ENCODE results near the gene DVL1. TPM values are rescaled to one million over a fixed set of nuclear protein-coding genes. Genes with fewer than 3 reads are reported as not detected.
A peak's percentile ranks its signal among the peaks of the same experiment; 100 is the strongest.

DVL1 gene
- total and polyA plus RNA-seq, 2 of the 13 experiments (the other 11 are each of a cell fraction or from before 2014, with no cell fraction given): 30.8 to 60.4 TPM

- intact Hi-C loops (cut with micrococcal nuclease; ENCODE audit: unreplicated experiment) (no loop called here), in situ Hi-C loops (cut with HindIII; ENCODE audit: extremely low pct_ligation_motif_present, low pct_unique_long_range_greater_than_20kb) (no loop called here)
- Histone ChIP-seq H3K9ac (ENCODE audit: insufficient read depth, low read depth, low read length) (no peak overlapping the region), H3K9me3 (ENCODE audit: low read length) (no peaks in the 10 kb centered on the region), H3K27ac (ENCODE audit: extremely low read length, insufficient read depth, low read length) (no peak overlapping the region), H3K36me3 (replicated peaks in 1 of 2; ENCODE audit: control insufficient read depth in 1 of 2, insufficient read depth in 2 of 2, low read length in 2 of 2) (peaks cover 13 to 42% of the 10 kb centered on the region in 2 experiments; a peak in 4 of 5 replicates), H4K20me1 (ENCODE audit: insufficient read depth, low read length) (peaks cover 10% of the 10 kb centered on the region; the same call in 1 of the 2 replicates), H3K27me3 (ENCODE audit: control insufficient read depth in 1 of 2, insufficient read depth in 2 of 2, low read length in 2 of 2) (no peaks in the 10 kb centered on the region), H3K79me2 (ENCODE audit: insufficient read depth, low read length) (peaks cover 35% of the 10 kb centered on the region), H2AFZ (ENCODE audit: low read length) (no peak overlapping the region), H3K4me3 (replicated peaks in 1 of 3; ENCODE audit: insufficient read depth in 1 of 3, low read depth in 2 of 3, low read length in 3 of 3) (no peak overlapping the region), H3K4me1 (ENCODE audit: insufficient read depth, low read length) (peaks cover 17% of the 10 kb centered on the region), H3K4me2 (ENCODE audit: low read depth, low read length) (no peak overlapping the region)
- FAIRE-seq: no peak
- no peak for ATAC-seq
- TF ChIP-seq AGO2 (optimal IDR thresholded peaks at IDR 0.05; ENCODE audit: low read depth, low read length) (peak; percentile 89), RBFOX2 (IDR thresholded peaks at IDR 0.05; ENCODE audit: low read depth, low read length) (peak; percentile 53; the same call in 1 of the 2 replicates), TCF7 (IDR thresholded peaks at IDR 0.05; ENCODE audit: low read depth) (no peak)
- no TSS peak for BruUV-seq (replicated peaks)
- no peak for DNase-seq (ENCODE audit: low spot score)
- CTCF ChIA-PET (ENCODE audit: low intra/inter-chr PET ratio, low total read pairs): no interaction called here
- POLR2A ChIA-PET: interaction anchor here (1.7 kb wide), 1 partner anchor 14 kb away, joined by 3 read pairs; no protein-coding TSS in a partner anchor
- WGBS (ENCODE audit: low lambda C conversion rate): 93% methylated on average over 33 of the region's 36 CpGs
Observed at GRCh38 chr1:1318777-1319645, 30.2 kb downstream of the DVL1 start.

- Histone ChIP-seq H3K27ac (ENCODE audit: extremely low read length, insufficient read depth, low read length) (no peak overlapping the region), H3K79me2 (ENCODE audit: insufficient read depth, low read length) (peaks cover 30% of the 10 kb centered on the region), H3K4me1 (ENCODE audit: insufficient read depth, low read length) (peaks cover 12% of the 10 kb centered on the region), H2AFZ (ENCODE audit: low read length) (no peak overlapping the region), H4K20me1 (ENCODE audit: insufficient read depth, low read length) (peaks cover 10% of the 10 kb centered on the region; the same call in 1 of the 2 replicates), H3K27me3 (ENCODE audit: control insufficient read depth in 1 of 2, insufficient read depth in 2 of 2, low read length in 2 of 2) (no peaks in the 10 kb centered on the region), H3K4me3 (replicated peaks in 1 of 3; ENCODE audit: insufficient read depth in 1 of 3, low read depth in 2 of 3, low read length in 3 of 3) (no peak overlapping the region), H3K9ac (ENCODE audit: insufficient read depth, low read depth, low read length) (no peak overlapping the region), H3K36me3 (replicated peaks in 1 of 2; ENCODE audit: control insufficient read depth in 1 of 2, insufficient read depth in 2 of 2, low read length in 2 of 2) (peaks cover 17 to 50% of the 10 kb centered on the region in 2 experiments; a peak in 4 of 5 replicates), H3K9me3 (ENCODE audit: low read length) (no peaks in the 10 kb centered on the region), H3K4me2 (ENCODE audit: low read depth, low read length) (no peak overlapping the region)
- WGBS (ENCODE audit: low lambda C conversion rate): 87% methylated on average over 9 of the region's 9 CpGs
- BruUV-seq (replicated peaks): no TSS peak
- ATAC-seq (no peak), DNase-seq (ENCODE audit: low spot score) (peak; percentile 31), FAIRE-seq (no peak)
- peak; percentile 86 for TF ChIP-seq FOSL2 (CRISPR knock-in tag; IDR thresholded peaks at IDR 0.05)
- TF ChIP-seq EZH2 (conservative IDR thresholded peaks at IDR 0.05; ENCODE audit: low read depth, low read length): no peak
- TF ChIP-seq ETV5 (CRISPR knock-in tag; IDR thresholded peaks at IDR 0.05; ENCODE audit: borderline replicate concordance): no peak
- TF ChIP-seq CCDC6 (CRISPR knock-in tag; IDR thresholded peaks at IDR 0.05): no peak
- TF ChIP-seq SIX4 (CRISPR knock-in tag; IDR thresholded peaks at IDR 0.05): 0 out of 2 replicates have a peak, but pooled peaks have one; percentile 40
- intact Hi-C loops (cut with micrococcal nuclease; ENCODE audit: unreplicated experiment): no loop called here
- ChIA-PET POLR2A (interaction anchor here (1.7 kb wide), 1 partner anchor 13 kb away, joined by 3 read pairs; no protein-coding TSS in a partner anchor), CTCF (ENCODE audit: low intra/inter-chr PET ratio, low total read pairs) (no interaction called here)
- in situ Hi-C loops (cut with HindIII; ENCODE audit: extremely low pct_ligation_motif_present, low pct_unique_long_range_greater_than_20kb): no loop called here
Observed at GRCh38 chr1:1318131-1318652, 31.0 kb downstream of the DVL1 start.

Measured in HepG2 (cell line).